GM20431 (cell line): Measurements from ENCODE around the gene DDR2.

Experiments
- in situ Hi-C: fragments of 300-500 bp; cut with MseI, MboI; formaldehyde crosslinking; loops from one replicate; pipeline ENCODE4 v1.15.0; 2020; ENCODE audit warnings: low sequenced_read_pairs; ENCODE audit not compliant: unreplicated experiment

The DDR2 gene

GRCh38 chr1:162690672-162691434, 58.6 kb downstream of the DDR2 start:
- in situ Hi-C loops: no loop called here

- in situ Hi-C loops: no loop called here
Observed at GRCh38 chr1:162691999-162692575, 59.8 kb downstream of the DDR2 start.

GRCh38 chr1:162694911-162695310, 62.6 kb downstream of the DDR2 start:
- in situ Hi-C loops: no loop called here

GRCh38 chr1:162695687-162696086, 63.4 kb downstream of the DDR2 start:
- in situ Hi-C loops: no loop called here

GRCh38 chr1:162696286-162696862, 64.1 kb downstream of the DDR2 start:
- in situ Hi-C loops: no loop called here

GRCh38 chr1:162697140-162697895, 65.1 kb downstream of the DDR2 start:
- in situ Hi-C loops: no loop called here

- in situ Hi-C loops: no loop called here
Observed at GRCh38 chr1:162699366-162699765, 67.1 kb downstream of the DDR2 start.

GRCh38 chr1:162700131-162700530, 67.9 kb downstream of the DDR2 start:
- in situ Hi-C loops: no loop called here

- in situ Hi-C loops: no loop called here
Observed at GRCh38 chr1:162701286-162701685, 69.0 kb downstream of the DDR2 start.

- in situ Hi-C loops: no loop called here
Observed at GRCh38 chr1:162702628-162703027, 70.4 kb downstream of the DDR2 start.

GRCh38 chr1:162703708-162704107, 71.4 kb downstream of the DDR2 start:
- in situ Hi-C loops: no loop called here

GRCh38 chr1:162704673-162705424, 72.6 kb downstream of the DDR2 start:
- in situ Hi-C loops: no loop called here

GRCh38 chr1:162706003-162706402, 73.7 kb downstream of the DDR2 start:
- in situ Hi-C loops: no loop called here

GRCh38 chr1:162706606-162707005, 74.3 kb downstream of the DDR2 start:
- in situ Hi-C loops: no loop called here

- in situ Hi-C loops: no loop called here
Observed at GRCh38 chr1:162708286-162708685, 76.0 kb downstream of the DDR2 start.

- in situ Hi-C loops: no loop called here
Observed at GRCh38 chr1:162709132-162709860, 77.0 kb downstream of the DDR2 start.

GRCh38 chr1:162709870-162710269, 77.6 kb downstream of the DDR2 start:
- in situ Hi-C loops: no loop called here

- in situ Hi-C loops: no loop called here
Observed at GRCh38 chr1:162710345-162710744, 78.1 kb downstream of the DDR2 start.

- in situ Hi-C loops: no loop called here
Observed at GRCh38 chr1:162710780-162711465, 78.7 kb downstream of the DDR2 start.
